ENCODE results near the gene HCFC1R1.

Gene HCFC1R1

GRCh38 chr16:3007957-3008689, 15.6 kb downstream of the HCFC1R1 start:
- DNase-seq (ENCODE audit: low read depth): no peak
- H3K4me3 ChIP-seq (ENCODE audit: low read length): no peak overlapping the region
- TF ChIP-seq, protein P1, sequence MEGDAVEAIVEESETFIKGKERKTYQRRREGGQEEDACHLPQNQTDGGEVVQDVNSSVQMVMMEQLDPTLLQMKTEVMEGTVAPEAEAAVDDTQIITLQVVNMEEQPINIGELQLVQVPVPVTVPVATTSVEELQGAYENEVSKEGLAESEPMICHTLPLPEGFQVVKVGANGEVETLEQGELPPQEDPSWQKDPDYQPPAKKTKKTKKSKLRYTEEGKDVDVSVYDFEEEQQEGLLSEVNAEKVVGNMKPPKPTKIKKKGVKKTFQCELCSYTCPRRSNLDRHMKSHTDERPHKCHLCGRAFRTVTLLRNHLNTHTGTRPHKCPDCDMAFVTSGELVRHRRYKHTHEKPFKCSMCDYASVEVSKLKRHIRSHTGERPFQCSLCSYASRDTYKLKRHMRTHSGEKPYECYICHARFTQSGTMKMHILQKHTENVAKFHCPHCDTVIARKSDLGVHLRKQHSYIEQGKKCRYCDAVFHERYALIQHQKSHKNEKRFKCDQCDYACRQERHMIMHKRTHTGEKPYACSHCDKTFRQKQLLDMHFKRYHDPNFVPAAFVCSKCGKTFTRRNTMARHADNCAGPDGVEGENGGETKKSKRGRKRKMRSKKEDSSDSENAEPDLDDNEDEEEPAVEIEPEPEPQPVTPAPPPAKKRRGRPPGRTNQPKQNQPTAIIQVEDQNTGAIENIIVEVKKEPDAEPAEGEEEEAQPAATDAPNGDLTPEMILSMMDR (conservative IDR thresholded peaks at IDR 0.05; ENCODE audit: low read length): no peak

DNA sequence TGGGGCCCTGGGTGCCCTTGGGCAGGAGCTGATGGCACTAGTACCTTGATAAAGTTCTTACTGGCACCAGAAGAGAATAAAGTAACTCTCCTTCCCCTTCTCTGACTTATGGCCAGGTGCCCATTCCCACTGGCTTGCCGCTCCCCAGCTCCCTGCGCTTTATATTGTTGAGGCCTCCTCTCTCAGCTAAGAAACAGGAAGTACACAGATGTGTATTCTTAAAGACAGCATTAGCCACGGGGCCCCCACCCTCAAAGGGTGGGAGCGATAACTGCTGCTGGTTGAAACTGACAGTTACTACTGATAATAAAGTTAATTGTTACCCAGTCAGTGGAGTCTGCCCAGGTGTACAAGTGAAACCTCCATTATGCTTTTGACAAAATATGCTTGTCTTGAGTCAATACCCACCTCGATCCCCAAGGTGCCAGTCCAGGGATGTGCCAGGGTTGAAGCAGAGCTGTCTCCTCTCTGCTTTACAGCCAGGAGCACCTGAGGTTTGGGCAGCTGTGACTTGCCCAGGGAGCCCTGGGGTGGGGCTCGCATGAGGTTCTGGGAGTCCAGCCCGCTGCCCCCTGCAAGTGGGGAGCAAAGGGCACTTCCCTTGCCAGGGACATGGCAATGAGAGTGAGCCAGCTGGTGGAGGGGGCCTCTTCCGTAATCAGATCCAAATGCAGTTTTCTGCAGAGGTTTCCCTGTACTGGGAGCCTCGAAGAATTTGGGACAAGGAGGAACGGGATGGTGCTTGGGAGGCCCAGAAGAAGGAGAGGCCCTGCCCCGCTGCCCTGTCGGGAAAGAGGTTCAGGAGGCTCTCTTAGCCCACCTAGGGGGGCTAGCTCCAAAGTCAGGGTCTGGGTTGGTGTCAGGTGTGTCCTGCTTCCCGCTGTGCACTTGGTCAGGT, 16.4 kb downstream of the HCFC1R1 start:
- TF ChIP-seq, protein P1 (conservative IDR thresholded peaks at IDR 0.05; ENCODE audit: low read length): no peak
- DNase-seq (ENCODE audit: low read depth): no peak
- H3K4me3 ChIP-seq (ENCODE audit: low read length): no peak overlapping the region

DNA sequence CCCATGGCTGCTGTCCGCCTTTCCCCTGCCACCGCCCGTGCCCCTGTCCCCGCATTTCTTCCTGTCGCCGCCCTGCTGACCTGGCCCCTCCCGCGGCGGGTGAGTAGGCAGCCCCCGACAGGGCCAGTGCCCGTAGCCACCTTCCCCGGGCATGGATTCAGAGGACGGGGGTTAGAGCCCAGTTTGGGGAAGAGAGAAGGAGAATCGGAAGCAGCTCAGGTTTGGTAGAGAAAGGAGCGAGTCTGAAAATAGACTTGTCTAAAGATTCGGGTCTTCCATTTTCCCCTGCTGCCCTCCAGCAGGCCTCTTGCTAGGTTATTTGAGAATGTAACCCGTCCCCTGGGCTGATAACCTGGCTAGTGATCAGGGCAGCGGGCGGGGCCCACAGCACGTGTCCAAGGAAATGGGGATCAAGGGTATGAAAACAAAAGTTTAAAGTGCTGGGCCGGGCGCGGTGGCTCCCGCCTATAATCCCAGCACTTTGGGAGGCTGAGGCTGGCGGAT, 18.9 kb downstream of the HCFC1R1 start:
- TF ChIP-seq, protein P1 (conservative IDR thresholded peaks at IDR 0.05; ENCODE audit: low read length): no peak
- peak overlapping the region; percentile 27 for H3K4me3 ChIP-seq (ENCODE audit: low read length)
- no peak for DNase-seq (ENCODE audit: low read depth)

DNA sequence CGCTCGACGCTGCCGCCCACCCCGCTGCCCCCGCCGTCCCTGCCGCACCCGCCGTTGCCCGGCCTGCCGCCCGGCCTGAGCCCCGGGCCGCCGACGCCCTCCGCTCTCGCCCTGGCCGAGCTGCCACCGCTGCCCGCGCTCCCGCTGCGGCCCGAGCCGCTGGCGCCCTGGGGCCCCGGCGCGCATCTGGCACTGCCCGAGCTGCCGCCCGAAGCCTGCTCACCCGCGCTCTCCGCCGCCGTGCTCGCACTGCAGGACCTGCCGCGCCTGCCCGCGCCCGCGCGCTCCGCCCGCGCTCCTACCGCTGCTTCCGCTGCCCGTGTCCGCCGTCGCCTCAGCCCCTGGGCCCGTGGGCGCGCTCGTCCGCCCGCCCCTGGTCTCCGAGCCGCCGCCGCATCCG, 19.4 kb downstream of the HCFC1R1 start:
- DNase-seq (ENCODE audit: low read depth): no peak
- TF ChIP-seq, protein P1 (conservative IDR thresholded peaks at IDR 0.05; ENCODE audit: low read length): no peak
- H3K4me3 ChIP-seq (ENCODE audit: low read length): no peak overlapping the region

DNA sequence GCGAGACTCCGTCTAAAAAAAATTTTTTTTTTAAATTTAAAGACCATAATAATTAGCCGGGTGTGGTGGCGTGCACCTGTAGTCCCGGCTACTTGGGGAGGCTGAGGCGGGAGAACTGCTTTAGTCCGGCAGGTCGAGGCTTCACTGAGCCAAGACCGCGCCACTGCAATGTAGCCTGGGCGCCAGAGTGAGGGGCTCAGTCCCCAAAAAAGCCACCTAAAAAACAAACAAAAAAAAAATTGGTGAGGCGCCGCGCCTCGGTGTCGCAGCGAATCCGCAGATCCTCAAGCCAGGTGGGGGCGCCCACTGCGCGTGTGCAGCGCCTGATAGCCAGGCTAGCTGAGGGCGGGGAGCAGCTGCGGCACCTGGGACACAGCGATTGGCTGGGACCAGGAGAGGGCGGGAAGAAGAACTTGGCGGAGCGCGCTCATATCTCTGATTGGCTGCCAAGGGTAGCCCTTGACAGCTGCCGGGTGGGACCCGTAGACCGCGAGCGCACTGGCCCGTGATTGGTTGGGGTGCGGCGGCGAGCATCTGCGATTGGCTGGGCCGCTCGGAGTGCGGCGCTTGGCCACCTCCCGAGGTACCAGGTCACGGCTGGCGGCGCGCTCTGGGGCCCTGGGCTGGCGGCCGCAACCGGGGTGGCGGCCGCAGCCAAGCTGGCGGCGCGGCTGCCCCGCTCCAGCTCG, 20.0 kb downstream of the HCFC1R1 start:
- DNase-seq (ENCODE audit: low read depth): peak; percentile 98
- no peak overlapping the region for H3K4me3 ChIP-seq (ENCODE audit: low read length)
- TF ChIP-seq, protein P1 (conservative IDR thresholded peaks at IDR 0.05; ENCODE audit: low read length): peak; percentile 39

DNA sequence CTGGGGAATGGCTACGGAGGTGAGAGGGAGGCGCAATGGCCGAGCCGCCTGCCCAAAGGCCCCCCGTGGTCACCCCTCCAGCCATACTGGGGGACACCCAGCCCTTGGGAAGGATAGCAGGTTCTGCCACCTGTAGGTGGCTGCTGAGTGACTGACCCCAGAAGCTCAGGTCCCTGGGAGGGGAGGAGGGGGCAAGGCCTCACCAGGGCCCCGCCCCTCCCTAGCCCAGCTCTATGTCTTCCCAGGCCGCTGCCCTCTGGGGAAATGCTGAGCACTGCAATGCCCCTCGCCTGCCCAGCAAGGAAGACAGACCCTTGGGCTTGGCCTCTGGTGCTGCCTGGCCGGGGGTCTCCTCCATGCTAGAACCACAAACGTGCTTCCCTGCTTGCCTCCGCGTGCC, 22.4 kb downstream of the HCFC1R1 start:
- no peak for DNase-seq (ENCODE audit: low read depth)
- H3K4me3 ChIP-seq (ENCODE audit: low read length): no peak overlapping the region
- TF ChIP-seq, protein P1 (conservative IDR thresholded peaks at IDR 0.05; ENCODE audit: low read length): no peak

Measured in AG10803 (cell line).